ENCODE measurements around the gene PTPRF. TPM values are rescaled to one million over a fixed set of nuclear protein-coding genes. Genes with fewer than 3 reads are reported as not detected.

The PTPRF gene
- total and polyA plus RNA-seq, 2 donors = 26.0 to 40.6 TPM

DNA sequence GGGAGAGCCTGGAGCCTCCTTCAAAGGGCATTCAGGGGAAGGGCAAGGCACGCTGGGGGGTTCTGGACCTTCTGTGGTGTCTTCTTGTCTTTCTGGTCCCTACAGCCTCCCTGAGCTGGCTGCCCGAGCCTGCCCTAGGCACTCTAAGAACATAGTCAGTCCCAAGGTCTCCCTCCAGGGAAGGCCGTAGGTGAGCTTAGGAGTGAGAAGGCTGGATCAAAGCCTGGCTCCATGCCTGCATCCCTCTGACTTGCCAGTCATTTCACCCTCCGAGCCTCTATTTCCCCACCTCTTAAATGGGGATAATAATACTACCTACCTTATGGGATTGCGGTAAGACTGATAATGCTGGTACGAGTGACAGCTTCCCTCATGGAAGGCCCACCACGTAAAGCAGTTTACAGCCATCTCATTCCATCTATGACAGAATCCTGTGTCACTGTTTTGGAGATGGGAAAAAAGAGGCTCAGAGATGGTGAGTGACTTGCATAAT, 20.8 kb downstream of the PTPRF start:
- no peak overlapping the region for H3K4me3 ChIP-seq (ENCODE audit: low read length in 2 of 2)
- 97% methylated on average over 7 of the region's 7 CpGs for WGBS
- no peak overlapping the region for H3K27ac ChIP-seq (ENCODE audit: low read depth in 1 of 2, low read length in 1 of 2)
- H3K27me3 ChIP-seq (ENCODE audit: control insufficient read depth in 2 of 2, insufficient read depth in 1 of 2, low read length in 1 of 2) = peaks cover 0 to 9% of the 10 kb centered on the region in 2 donors
- DNase-seq (ENCODE audit: low read depth in 6 of 9, low spot score in 9 of 9) = no peak
- peaks cover 3 to 32% of the 10 kb centered on the region in 2 donors for H3K4me1 ChIP-seq (ENCODE audit: control insufficient read depth in 2 of 2, insufficient read depth in 2 of 2, low read length in 2 of 2)
- no peaks in the 10 kb centered on the region for H3K36me3 ChIP-seq (ENCODE audit: control insufficient read depth in 2 of 2, insufficient read depth in 2 of 2, low read length in 1 of 2)
- H3K9me3 ChIP-seq (ENCODE audit: control insufficient read depth in 2 of 2, insufficient read depth in 1 of 2, low read length in 1 of 2) = no peaks in the 10 kb centered on the region

DNA sequence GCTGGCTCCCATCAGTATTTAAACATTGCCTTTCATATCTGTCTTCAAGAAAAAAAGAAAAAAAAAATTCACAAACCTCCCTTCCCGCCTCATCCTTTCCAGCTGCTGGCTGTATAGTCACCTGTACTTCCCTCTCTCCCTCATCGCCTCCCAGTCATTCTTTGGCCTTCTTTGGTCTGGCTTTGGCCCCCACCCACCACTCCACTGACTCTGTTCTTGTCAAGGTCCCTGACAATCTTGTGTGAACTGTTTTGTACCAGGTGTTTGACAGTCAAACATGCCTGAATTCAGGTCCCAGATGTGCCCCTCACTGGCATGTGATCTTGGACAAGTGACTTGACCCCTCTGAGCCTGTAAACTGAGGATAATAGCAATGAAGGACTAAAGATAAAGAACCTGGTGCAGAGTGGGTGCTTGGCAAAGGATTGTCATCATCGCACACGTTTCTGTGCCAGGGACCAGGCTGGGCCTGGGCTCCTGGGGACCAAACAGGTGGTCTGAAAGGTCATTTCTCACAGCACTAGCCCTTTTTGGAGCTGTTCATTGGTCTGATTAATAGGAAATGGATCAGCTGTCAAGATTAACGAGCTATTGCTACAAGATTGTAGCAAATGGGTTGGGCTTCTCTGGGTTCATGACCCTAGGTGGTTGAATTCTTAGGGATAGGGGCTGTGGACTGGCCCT, 21.5 kb downstream of the PTPRF start:
- DNase-seq (ENCODE audit: low read depth in 6 of 9, low spot score in 9 of 9) = no peak
- H3K9me3 ChIP-seq (ENCODE audit: control insufficient read depth in 2 of 2, insufficient read depth in 1 of 2, low read length in 1 of 2) = no peaks in the 10 kb centered on the region
- 95% methylated on average over 5 of the region's 5 CpGs for WGBS
- H3K27ac ChIP-seq (ENCODE audit: low read depth in 1 of 2, low read length in 1 of 2) = no peak overlapping the region
- H3K27me3 ChIP-seq (ENCODE audit: control insufficient read depth in 2 of 2, insufficient read depth in 1 of 2, low read length in 1 of 2) = peaks cover 0 to 9% of the 10 kb centered on the region in 2 donors
- no peaks in the 10 kb centered on the region for H3K36me3 ChIP-seq (ENCODE audit: control insufficient read depth in 2 of 2, insufficient read depth in 2 of 2, low read length in 1 of 2)
- H3K4me3 ChIP-seq (ENCODE audit: low read length in 2 of 2) = no peak overlapping the region
- peaks cover 3 to 29% of the 10 kb centered on the region in 2 donors for H3K4me1 ChIP-seq (ENCODE audit: control insufficient read depth in 2 of 2, insufficient read depth in 2 of 2, low read length in 2 of 2)

DNA sequence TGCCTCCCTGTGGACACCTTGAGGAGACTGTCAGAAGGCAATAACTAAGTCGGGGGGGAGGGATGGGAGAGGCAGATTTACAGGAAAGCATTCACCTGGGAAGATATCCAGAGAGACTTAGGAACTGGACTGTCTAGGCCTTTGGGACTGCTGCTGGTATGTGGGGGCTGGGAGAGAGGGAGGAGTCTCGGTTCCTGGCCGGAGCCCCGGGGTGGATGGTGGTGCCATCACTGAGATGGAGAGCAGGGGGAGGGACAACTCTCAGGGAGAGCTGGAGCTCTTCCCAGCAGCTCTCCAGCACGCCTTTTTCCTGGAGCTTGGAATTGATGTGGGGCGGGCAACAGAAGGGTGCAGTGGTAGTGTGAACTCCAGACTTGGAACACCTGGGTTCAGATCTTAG, 22.1 kb downstream of the PTPRF start:
- no peak overlapping the region for H3K27ac ChIP-seq (ENCODE audit: low read depth in 1 of 2, low read length in 1 of 2)
- no peak overlapping the region for H3K4me3 ChIP-seq (ENCODE audit: low read length in 2 of 2)
- 91% methylated on average over 6 of the region's 6 CpGs for WGBS
- H3K4me1 ChIP-seq (ENCODE audit: control insufficient read depth in 2 of 2, insufficient read depth in 2 of 2, low read length in 2 of 2) = peaks cover 3 to 23% of the 10 kb centered on the region in 2 donors
- no peak for DNase-seq (ENCODE audit: low read depth in 6 of 9, low spot score in 9 of 9)
- peaks cover 0 to 9% of the 10 kb centered on the region in 2 donors for H3K27me3 ChIP-seq (ENCODE audit: control insufficient read depth in 2 of 2, insufficient read depth in 1 of 2, low read length in 1 of 2)
- no peaks in the 10 kb centered on the region for H3K9me3 ChIP-seq (ENCODE audit: control insufficient read depth in 2 of 2, insufficient read depth in 1 of 2, low read length in 1 of 2)
- no peaks in the 10 kb centered on the region for H3K36me3 ChIP-seq (ENCODE audit: control insufficient read depth in 2 of 2, insufficient read depth in 2 of 2, low read length in 1 of 2)

DNA sequence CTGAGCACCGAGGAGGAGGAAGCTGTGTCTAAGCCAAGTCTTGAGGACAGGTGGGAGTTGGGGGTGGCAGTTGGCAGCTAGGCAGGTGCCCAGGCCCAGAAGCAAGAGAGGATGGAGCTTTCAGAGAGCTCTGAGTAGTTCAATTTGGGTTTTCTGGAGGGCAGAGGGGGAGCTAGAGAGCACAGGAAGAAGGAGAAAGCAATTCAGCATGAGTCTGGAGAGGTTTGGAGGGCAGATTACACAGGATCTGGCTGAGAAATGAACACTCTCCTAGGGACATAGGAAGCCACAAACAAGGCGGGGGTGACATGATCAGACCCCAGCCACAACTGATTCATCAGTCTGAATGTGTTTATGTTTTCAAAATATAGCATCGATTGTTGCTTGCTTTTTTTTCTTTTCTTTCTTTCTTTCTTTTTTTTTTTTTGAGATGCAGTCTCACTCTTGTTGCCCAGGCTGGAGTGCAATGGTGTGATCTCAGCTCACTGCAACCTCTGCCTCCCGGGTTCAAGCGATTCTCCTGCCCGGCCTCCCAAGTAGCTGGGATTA, 23.8 kb downstream of the PTPRF start:
- WGBS = 45% methylated on average over 6 of the region's 6 CpGs
- peak in 2 of 9 donors; percentile 60 to 71 for DNase-seq (ENCODE audit: low read depth in 6 of 9, low spot score in 9 of 9)
- Histone ChIP-seq H3K36me3 (ENCODE audit: control insufficient read depth in 2 of 2, insufficient read depth in 2 of 2, low read length in 1 of 2) (no peaks in the 10 kb centered on the region), H3K9me3 (ENCODE audit: control insufficient read depth in 2 of 2, insufficient read depth in 1 of 2, low read length in 1 of 2) (peaks cover 0 to 3% of the 10 kb centered on the region in 2 donors), H3K4me1 (ENCODE audit: control insufficient read depth in 2 of 2, insufficient read depth in 2 of 2, low read length in 2 of 2) (peaks cover 3 to 21% of the 10 kb centered on the region in 2 donors), H3K4me3 (ENCODE audit: low read length in 2 of 2) (no peak overlapping the region), H3K27ac (ENCODE audit: low read depth in 1 of 2, low read length in 1 of 2) (peak overlapping the region in 1 of 2 donors; percentile 36), H3K27me3 (ENCODE audit: control insufficient read depth in 2 of 2, insufficient read depth in 1 of 2, low read length in 1 of 2) (peaks cover 0 to 19% of the 10 kb centered on the region in 2 donors)

DNA sequence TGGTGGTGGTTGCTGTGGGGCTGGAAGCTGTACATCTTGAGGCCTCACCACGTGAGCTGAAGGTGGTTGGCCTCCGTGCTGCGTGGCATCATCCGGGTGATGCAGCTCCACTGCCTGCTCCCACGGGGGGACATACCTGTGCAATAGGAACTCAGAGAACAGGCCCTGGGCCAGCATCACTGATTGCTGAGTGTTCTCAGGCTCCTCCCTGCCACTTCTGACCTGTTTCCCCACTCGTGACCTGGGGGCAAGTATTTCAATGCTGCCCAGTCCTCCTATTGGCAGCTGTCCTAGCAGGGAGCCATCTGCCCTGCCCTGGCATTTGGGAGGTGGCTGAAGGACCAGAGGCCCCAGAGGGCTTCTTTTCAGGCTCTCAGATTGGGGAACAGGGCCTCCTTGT, 26.1 kb downstream of the PTPRF start:
- Histone ChIP-seq H3K27me3 (ENCODE audit: control insufficient read depth in 2 of 2, insufficient read depth in 1 of 2, low read length in 1 of 2) (peaks cover 0 to 10% of the 10 kb centered on the region in 2 donors), H3K9me3 (ENCODE audit: control insufficient read depth in 2 of 2, insufficient read depth in 1 of 2, low read length in 1 of 2) (peaks cover 0 to 3% of the 10 kb centered on the region in 2 donors), H3K36me3 (ENCODE audit: control insufficient read depth in 2 of 2, insufficient read depth in 2 of 2, low read length in 1 of 2) (no peaks in the 10 kb centered on the region), H3K27ac (ENCODE audit: low read depth in 1 of 2, low read length in 1 of 2) (peak overlapping the region in 1 of 2 donors; percentile 9), H3K4me1 (ENCODE audit: control insufficient read depth in 2 of 2, insufficient read depth in 2 of 2, low read length in 2 of 2) (peaks cover 0 to 10% of the 10 kb centered on the region in 2 donors), H3K4me3 (ENCODE audit: low read length in 2 of 2) (no peak overlapping the region)
- WGBS = 80% methylated on average over 6 of the region's 6 CpGs
- no peak for DNase-seq (ENCODE audit: low read depth in 6 of 9, low spot score in 9 of 9)

DNA sequence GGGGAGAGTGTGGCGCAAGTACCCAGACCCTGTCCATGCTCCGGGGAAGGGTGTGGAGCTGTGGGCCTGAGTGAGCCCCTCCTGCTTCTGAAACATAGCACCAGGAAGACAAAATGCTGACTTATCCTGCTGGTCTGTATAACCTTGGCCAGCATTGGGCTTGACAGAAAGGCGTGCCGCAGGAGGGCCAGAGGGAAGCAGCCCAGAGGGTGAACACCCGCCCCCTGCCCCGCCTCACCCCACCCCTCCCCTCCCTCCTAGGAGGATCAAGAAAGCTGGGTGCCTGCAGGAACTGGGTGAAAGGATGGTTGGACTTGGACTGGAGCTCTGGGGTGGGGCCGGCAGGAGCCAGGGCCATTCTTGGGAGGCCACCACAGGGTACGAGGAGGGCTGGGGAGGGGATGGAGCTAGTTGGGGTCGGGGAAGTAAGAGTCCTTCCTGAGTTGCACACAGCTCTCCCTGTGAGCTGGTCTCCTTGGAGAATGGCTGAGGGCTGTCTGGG, 27.1 kb downstream of the PTPRF start:
- no peak for DNase-seq (ENCODE audit: low read depth in 6 of 9, low spot score in 9 of 9)
- WGBS = 93% methylated on average over 9 of the region's 9 CpGs
- Histone ChIP-seq H3K36me3 (ENCODE audit: control insufficient read depth in 2 of 2, insufficient read depth in 2 of 2, low read length in 1 of 2) (no peaks in the 10 kb centered on the region), H3K27me3 (ENCODE audit: control insufficient read depth in 2 of 2, insufficient read depth in 1 of 2, low read length in 1 of 2) (peaks cover 0 to 10% of the 10 kb centered on the region in 2 donors), H3K4me1 (ENCODE audit: control insufficient read depth in 2 of 2, insufficient read depth in 2 of 2, low read length in 2 of 2) (peaks cover 0 to 8% of the 10 kb centered on the region in 2 donors), H3K27ac (ENCODE audit: low read depth in 1 of 2, low read length in 1 of 2) (peak overlapping the region in 1 of 2 donors; percentile 32), H3K4me3 (ENCODE audit: low read length in 2 of 2) (no peak overlapping the region), H3K9me3 (ENCODE audit: control insufficient read depth in 2 of 2, insufficient read depth in 1 of 2, low read length in 1 of 2) (peaks cover 0 to 3% of the 10 kb centered on the region in 2 donors)

DNA sequence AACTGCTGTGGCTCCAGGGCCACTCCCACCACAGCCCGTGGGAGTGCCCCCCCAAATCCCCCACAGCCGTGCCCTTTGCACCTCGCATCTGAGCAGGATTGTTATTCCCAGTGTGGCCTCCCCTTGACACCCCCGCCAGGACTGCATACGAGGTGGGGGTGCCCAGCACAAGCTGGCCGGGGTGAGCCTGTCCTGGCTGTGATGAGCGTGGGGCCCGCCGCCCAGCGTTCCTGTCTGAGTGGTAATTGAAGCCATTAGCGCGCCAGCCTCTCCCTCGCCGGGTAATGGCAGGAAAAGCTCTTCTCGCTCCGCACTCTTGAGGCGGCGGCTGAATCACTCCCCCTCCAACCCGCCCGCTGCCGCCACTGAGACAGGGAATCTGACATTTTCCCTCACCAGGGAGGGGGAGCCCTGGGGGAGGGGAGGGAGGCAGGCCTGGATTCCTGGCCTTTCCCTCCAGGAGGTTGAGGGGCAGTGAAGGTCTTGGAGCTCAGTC, 27.7 kb downstream of the PTPRF start:
- 61% methylated on average over 21 of the region's 21 CpGs for WGBS
- no peaks in the 10 kb centered on the region for H3K36me3 ChIP-seq (ENCODE audit: control insufficient read depth in 2 of 2, insufficient read depth in 2 of 2, low read length in 1 of 2)
- H3K4me1 ChIP-seq (ENCODE audit: control insufficient read depth in 2 of 2, insufficient read depth in 2 of 2, low read length in 2 of 2) = peaks cover 0 to 13% of the 10 kb centered on the region in 2 donors
- H3K4me3 ChIP-seq (ENCODE audit: low read length in 2 of 2) = no peak overlapping the region
- no peak for DNase-seq (ENCODE audit: low read depth in 6 of 9, low spot score in 9 of 9)
- H3K9me3 ChIP-seq (ENCODE audit: control insufficient read depth in 2 of 2, insufficient read depth in 1 of 2, low read length in 1 of 2) = peaks cover 0 to 3% of the 10 kb centered on the region in 2 donors
- peak overlapping the region in 1 of 2 donors; percentile 32 for H3K27ac ChIP-seq (ENCODE audit: low read depth in 1 of 2, low read length in 1 of 2)
- H3K27me3 ChIP-seq (ENCODE audit: control insufficient read depth in 2 of 2, insufficient read depth in 1 of 2, low read length in 1 of 2) = peaks cover 0 to 10% of the 10 kb centered on the region in 2 donors

DNA sequence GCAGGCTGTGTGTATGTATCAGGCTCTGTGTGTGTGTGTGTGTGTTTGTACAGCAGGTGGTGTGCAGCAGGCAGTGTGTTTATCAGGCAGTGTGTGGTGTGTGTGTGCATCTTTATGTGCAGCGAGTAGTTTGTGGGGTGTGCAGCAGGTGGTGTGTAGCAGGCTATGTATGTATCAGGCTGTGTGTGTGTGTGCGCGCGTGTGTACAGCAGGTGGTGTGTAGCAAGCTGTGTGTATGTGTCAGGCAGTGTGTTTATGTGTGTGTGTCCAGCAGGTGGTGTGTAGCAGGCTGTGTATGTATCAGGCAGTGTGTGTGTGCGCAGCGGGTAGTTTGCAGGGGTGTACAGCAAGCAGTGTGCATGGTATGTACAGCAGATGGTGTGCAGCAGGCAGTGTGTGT, 29.0 kb downstream of the PTPRF start:
- H3K27ac ChIP-seq (ENCODE audit: low read depth in 1 of 2, low read length in 1 of 2) = no peak overlapping the region
- no peak overlapping the region for H3K4me3 ChIP-seq (ENCODE audit: low read length in 2 of 2)
- 98% methylated on average over 6 of the region's 6 CpGs for WGBS
- H3K27me3 ChIP-seq (ENCODE audit: control insufficient read depth in 2 of 2, insufficient read depth in 1 of 2, low read length in 1 of 2) = peaks cover 0 to 12% of the 10 kb centered on the region in 2 donors
- no peaks in the 10 kb centered on the region for H3K36me3 ChIP-seq (ENCODE audit: control insufficient read depth in 2 of 2, insufficient read depth in 2 of 2, low read length in 1 of 2)
- H3K9me3 ChIP-seq (ENCODE audit: control insufficient read depth in 2 of 2, insufficient read depth in 1 of 2, low read length in 1 of 2) = peaks cover 0 to 3% of the 10 kb centered on the region in 2 donors
- peaks cover 0 to 19% of the 10 kb centered on the region in 2 donors for H3K4me1 ChIP-seq (ENCODE audit: control insufficient read depth in 2 of 2, insufficient read depth in 2 of 2, low read length in 2 of 2)
- DNase-seq (ENCODE audit: low read depth in 6 of 9, low spot score in 9 of 9) = no peak

DNA sequence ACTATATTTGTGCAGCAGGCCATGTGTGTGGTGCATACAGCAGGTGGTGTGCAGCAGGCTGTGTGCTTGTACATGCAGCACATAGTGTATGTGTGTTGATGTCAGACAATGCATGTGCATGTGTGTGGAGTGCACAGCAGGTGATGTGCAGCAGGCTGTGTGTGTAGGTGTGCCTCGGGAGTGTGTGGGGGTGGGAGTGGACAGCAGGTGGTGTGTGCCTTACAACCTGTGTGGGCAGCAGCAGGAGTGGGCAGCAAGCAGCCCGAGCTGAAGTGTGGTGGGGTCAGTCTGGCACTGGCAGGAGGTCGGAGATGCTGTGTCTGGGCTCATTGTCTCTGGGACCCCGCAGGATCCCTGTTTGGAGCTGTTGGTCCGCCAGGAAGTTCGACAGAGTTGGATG, 29.6 kb downstream of the PTPRF start:
- Histone ChIP-seq H3K36me3 (ENCODE audit: control insufficient read depth in 2 of 2, insufficient read depth in 2 of 2, low read length in 1 of 2) (no peaks in the 10 kb centered on the region), H3K27ac (ENCODE audit: low read depth in 1 of 2, low read length in 1 of 2) (no peak overlapping the region), H3K4me1 (ENCODE audit: control insufficient read depth in 2 of 2, insufficient read depth in 2 of 2, low read length in 2 of 2) (peaks cover 0 to 25% of the 10 kb centered on the region in 2 donors), H3K4me3 (ENCODE audit: low read length in 2 of 2) (no peak overlapping the region), H3K27me3 (ENCODE audit: control insufficient read depth in 2 of 2, insufficient read depth in 1 of 2, low read length in 1 of 2) (peaks cover 0 to 17% of the 10 kb centered on the region in 2 donors), H3K9me3 (ENCODE audit: control insufficient read depth in 2 of 2, insufficient read depth in 1 of 2, low read length in 1 of 2) (peaks cover 0 to 3% of the 10 kb centered on the region in 2 donors)
- 91% methylated on average over 6 of the region's 6 CpGs for WGBS
- DNase-seq (ENCODE audit: low read depth in 6 of 9, low spot score in 9 of 9) = no peak
